Measurements from ENCODE around the gene FANK1.
"Not testable (repeated sequence)": the region's sequence is repeated elsewhere in the genome, so short reads cannot be mapped to it uniquely, and the experiment has no call there.

GRCh38 chr10:125896088-125896934, at the start of gene FANK1:
- TF ChIP-seq EZH2phosphoT487 (IDR thresholded peaks at IDR 0.05; ENCODE audit: insufficient read depth, low read depth); EZH2 (IDR thresholded peaks at IDR 0.05; ENCODE audit: insufficient read depth, poor library complexity, severe bottlenecking): not testable (repeated sequence)
